Neural progenitor cell (in vitro differentiated cells): ENCODE measurements around the gene SHROOM1.

Experiments used
- EZH2 ChIP-seq: fragments of 200-600 bp; sonication (generic); IDR thresholded peaks from 2 replicates; pipeline ENCODE4 v1.6.1; 2017; ENCODE audit warnings: antibody characterized with exemption, mild to moderate bottlenecking, moderate library complexity
- EZH2phosphoT487 ChIP-seq: fragments of 200-600 bp; sonication (generic); IDR thresholded peaks from 2 replicates; pipeline ENCODE4 v1.6.1; 2017; ENCODE audit warnings: antibody characterized with exemption
- TF ChIP-seq, protein P1 (sequence below): fragments of 200-600 bp; sonication (generic); IDR thresholded peaks from 2 replicates; pipeline ENCODE4 v1.5.1; 2017; ENCODE audit warnings: antibody characterized with exemption, mild to moderate bottlenecking

DNA sequence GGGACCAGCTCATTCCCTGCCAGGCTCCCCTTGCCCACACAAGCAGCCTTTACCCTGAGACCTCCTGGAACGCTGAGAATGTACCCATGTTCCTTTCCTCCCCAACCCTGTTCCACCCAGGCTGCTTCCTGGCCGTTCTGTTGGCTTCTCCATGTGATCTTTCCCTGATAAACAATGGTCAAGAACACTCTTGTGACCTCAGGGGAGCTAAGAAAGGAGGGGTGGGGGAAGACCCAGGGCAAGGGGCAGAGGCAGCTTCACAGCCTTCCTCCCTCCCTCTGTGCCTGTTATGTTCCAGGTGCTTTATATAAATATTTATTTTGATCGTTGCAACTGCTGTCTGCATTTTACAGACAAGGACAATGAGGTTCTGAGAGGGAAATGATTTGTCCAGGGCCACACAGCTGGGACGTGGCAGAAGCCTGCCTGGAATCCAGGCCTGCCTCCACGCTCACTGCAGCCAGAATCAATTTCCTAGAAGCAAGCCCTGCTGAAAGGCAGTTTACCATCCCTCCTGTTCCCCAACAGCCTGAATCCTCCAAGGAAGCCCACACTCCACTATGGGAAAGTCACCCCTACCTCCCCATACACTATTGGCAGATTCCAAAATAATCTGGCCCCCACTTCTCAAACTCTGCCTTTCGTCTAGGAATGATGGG, 3.9 kb downstream of the SHROOM1 start:
- TF ChIP-seq, protein P1, sequence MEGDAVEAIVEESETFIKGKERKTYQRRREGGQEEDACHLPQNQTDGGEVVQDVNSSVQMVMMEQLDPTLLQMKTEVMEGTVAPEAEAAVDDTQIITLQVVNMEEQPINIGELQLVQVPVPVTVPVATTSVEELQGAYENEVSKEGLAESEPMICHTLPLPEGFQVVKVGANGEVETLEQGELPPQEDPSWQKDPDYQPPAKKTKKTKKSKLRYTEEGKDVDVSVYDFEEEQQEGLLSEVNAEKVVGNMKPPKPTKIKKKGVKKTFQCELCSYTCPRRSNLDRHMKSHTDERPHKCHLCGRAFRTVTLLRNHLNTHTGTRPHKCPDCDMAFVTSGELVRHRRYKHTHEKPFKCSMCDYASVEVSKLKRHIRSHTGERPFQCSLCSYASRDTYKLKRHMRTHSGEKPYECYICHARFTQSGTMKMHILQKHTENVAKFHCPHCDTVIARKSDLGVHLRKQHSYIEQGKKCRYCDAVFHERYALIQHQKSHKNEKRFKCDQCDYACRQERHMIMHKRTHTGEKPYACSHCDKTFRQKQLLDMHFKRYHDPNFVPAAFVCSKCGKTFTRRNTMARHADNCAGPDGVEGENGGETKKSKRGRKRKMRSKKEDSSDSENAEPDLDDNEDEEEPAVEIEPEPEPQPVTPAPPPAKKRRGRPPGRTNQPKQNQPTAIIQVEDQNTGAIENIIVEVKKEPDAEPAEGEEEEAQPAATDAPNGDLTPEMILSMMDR, result no peak
- TF ChIP-seq EZH2, result no peak
- TF ChIP-seq EZH2phosphoT487, result no peak
